GM18511 (cell line): ENCODE measurements around the gene RFX4.
"Not testable (repeated sequence)": the region's sequence is repeated elsewhere in the genome, so short reads cannot be mapped to it uniquely, and the experiment has no call there.

Experiments
- ATAC-seq: cut with Tn5 transposase; IDR thresholded peaks from one replicate; pipeline ENCODE4 v1.9.1; 2021; ENCODE audit warnings: mild to moderate bottlenecking, moderate library complexity; ENCODE audit not compliant: unreplicated experiment

Gene RFX4

DNA sequence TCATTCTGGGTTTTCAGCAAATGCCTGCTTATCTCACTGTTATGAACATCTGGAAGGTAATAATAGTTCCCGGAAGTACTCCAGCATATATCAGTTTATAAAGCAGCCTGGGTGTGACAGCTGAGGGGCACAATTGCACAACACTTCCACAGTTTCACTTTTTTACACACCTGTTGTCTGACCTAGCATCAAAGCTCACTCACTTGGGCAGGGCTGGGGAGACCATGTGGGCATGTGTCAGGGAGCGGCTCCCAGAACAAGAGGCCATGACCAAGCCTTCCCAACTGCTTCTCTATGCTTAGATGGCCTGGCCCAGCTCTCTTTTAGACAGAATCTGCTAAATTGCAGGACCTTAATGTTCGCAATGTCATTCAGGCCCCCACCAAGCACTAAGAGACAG lies 140.6 kb downstream of the RFX4 start:
- no peak for ATAC-seq

DNA sequence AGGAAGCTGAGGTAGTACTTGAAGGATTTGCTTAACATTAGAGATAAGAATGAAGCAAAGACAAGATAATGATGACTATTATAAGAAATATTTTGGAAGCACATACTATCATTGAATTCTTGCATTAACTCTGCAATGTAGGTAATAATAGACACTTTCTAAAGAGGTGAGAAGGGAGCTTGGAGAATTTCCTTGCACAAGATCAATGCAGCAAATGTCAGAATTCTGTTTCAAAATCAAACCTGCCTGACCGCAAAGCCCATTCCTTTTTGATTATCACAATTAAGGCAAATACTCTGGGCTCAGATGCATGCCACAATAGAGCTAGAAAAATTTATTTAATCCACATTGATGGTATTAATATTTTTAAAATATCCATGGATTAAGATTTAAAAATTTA lies 141.3 kb downstream of the RFX4 start:
- no peak for ATAC-seq

DNA sequence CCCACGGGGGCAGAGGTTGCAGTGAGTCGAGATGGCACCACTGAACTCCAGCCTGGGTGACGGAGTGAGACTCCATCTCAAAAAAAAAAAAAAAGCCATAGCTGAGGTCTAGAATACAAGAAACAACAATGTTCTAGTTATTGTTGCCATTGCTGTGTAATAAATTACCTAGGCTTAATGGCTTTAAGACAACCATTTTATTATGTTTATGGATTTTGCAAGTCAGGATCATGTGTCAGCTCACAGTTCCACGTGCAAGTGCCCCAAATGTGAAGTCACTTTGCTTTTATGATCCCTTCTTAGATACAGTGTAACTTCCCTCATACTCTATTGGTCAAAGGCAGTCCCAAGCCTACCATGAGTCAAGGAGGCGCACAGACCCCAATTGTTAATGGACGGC lies 142.1 kb downstream of the RFX4 start:
- ATAC-seq = no peak

DNA sequence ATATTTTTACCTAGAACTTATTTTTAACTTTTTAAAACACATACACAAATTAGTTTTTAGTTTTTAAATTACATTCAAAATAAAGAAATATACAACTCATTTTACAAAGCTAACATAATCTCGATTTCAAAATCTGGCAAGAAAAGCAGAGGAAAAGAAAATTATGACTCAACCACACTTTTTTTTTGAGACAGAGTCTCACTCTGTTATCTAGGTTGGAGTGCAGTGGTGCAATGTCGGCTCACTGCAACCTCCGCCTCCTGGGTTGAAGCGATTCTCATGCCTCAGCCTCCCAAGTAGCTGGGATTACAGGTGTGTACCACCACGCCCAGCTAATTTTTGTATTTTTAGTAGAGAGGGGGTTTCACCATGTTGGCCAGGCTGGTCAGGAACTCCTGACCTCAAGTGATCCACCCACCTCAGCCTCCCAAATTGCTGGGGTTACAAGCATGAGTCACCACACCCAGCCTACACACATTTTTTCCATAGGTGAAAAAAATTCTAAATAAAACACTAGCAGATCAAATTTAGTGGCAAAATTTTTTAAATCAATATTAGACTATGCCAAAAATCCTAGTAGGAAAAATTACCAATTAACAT lies 143.9 kb downstream of the RFX4 start:
- not testable (repeated sequence) for ATAC-seq

DNA sequence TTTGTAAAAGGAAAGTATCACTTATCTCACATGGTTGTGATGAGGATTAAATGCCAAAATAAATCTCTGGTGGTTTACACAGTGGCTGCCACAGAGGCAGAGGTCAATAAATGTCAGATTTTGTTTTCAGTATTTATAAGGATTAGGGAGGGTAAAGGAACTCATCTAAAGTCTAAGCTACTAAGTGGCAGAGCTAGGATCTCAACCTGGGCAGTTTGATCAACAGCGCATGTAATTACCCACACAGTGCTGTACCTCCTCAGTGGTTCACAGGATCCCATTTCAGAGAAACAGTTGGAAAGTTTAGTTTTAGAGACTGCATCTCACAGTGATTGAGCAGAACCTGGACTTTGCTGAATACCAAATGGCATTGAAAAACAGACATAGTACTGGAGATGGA lies 146.8 kb downstream of the RFX4 start:
- no peak for ATAC-seq

DNA sequence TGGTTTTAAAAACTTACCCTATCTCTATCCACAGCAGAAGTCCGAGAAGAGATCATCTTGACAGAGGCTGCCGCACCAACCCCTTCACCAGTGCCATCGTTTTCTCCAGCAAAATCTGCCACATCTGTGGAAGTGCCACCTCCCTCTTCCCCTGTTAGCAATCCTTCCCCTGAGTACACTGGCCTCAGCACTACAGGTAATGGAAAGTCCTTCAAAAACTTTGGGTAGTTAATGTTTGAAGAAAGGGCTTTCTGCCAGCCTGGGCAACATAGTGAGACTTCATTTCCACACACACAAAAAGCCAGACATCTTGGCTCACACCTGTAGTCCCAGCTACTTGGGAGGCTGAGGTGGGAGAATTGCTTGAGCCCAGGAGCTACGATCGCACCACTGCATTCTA lies 150.1 kb downstream of the RFX4 start:
- no peak for ATAC-seq

DNA sequence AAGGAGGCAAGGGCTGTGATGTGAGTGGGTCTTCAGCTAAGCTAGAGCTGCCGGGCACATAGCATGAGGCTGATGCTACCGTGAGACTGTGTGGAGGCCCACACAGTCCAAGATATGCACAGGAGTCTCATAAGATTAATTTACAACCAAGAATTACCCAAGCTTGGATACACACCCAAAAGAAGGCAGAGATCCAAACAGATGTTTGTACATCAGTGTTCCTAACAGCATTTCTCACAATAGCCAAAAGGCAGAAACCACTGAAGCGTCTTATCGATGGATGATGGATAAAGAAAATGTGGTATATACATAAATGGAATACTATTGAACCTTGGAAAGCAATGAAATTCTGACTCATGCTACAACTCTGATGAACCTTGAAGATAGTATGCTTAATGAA lies 150.9 kb downstream of the RFX4 start:
- no peak for ATAC-seq

DNA sequence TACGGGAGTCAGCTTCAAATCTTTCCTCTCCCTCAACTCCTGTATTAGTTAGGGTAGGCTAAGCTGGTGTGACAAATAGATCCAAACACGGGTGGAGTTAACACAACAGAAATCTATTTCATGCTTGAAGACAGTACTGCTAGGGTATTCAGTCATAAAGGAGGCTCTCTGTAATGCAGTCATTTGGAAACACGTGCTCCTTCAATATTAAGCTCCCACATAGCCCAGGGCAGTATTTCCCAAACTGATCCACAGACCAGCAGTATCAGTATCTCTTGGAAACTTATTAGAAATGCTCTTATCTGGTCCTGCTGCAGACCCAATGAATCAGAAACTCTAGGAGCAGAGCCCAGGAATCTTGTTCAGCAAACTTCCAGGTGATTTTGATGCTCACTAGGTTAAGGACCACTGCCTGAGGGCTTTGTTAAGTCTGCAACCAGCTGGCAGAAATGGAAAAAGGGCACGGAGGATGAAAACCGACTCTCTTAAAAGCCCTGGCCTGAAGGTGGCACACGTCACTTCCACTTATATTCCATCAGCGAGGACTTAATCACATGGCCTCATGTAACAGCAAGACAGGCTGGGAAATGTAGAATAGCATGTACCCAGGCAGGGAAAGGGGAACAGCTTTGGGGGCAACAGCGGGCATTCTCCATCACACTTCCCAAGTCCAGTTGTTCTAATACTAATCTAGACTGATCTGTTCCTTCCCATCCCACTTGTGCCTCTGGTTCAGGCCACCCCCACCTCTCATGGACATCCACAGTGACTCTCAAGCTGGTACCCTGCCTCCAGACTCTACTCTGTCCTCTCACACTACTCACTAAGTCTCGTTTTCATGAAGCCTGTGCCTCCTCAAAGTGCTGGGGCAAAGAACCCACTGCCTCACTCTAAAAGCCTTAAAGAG lies 153.5 kb downstream of the RFX4 start:
- ATAC-seq = no peak

DNA sequence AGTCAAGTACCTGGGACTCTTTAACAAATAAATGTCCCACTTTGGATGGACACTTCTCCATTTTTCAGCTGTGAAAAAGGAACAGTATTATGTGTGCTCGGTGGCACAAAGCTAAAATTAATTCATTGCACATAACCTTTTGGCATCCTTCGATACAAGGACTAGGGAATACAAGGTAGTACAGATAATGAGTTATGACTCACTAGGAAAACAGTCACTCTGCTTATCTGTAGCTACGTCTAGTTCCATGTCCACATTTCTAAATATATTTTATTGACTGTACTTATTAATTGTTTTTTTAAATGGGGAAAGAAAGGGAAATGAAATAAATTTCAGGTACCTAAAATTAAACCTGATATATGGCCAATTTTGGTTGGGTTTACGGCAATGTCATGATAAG lies 156.5 kb downstream of the RFX4 start:
- ATAC-seq = no peak

DNA sequence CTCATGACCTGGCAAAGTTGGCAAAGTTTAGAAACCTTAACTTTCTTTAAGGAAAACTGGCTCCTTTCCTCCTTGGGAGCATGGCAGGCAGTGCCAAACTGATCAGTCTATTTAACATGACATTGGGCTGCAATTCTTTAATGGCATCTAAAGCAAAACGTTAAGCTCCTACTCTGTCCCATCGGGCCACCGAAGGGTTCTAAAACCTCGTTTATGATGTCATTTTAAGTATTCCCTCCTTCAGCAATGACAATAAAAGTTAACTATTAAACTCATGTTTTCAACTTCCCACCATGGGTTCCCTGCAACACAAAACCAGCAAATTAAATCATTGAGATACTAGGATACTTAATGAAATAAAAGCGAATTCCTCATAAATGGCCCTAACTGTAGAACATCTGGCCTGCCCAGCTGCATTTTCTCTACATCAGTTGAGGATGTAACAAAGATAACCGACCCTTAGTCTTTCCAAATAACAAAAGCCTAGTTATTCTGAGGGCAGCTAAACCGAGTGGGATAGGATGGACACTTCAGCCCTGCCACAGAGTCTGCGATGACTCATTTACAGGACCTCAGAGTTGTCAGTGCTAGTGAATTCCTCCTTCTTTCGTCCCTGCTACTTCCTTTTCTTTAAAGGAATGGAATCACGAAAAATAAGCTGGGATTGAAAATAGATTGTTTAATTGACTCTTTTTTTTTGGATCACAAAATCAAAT lies 157.2 kb downstream of the RFX4 start:
- no peak for ATAC-seq

DNA sequence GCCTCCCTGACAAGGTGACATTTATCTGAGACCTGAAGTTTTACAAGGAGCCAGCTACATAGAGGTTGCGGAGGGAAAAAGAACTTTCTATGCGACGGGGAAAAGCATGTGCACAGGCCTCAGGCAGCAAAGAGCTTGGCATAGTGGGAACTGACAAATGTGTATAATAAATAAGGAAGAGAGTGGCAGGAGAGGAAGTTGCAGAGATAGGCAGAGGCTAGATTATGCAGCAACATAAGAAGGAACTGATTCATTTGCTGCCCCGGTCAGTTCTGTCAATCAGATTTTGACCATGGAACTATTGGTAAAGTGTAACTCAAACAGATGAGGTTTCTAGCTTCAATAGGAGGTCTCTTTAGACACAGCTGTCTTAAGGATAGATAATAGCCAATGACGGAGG lies 158.0 kb downstream of the RFX4 start:
- ATAC-seq = no peak

DNA sequence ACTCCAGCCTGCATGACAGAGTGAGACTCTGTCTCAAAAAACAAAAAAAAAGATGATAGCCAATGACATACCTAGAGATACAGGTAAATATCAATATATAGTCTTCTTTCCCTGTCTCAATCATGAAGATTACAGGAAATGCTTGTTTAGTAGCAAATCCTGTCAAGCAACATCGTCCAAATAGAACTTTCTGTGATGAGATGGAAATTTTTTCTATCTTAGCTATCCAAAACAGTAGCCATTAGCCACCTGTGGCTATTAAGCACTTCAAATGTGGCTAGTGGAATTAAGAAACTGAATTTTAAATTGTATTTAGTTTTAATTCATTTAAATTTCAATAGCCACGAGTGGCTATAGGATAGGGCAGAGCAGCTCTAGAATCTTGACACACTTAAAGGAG lies 158.4 kb downstream of the RFX4 start:
- no peak for ATAC-seq

DNA sequence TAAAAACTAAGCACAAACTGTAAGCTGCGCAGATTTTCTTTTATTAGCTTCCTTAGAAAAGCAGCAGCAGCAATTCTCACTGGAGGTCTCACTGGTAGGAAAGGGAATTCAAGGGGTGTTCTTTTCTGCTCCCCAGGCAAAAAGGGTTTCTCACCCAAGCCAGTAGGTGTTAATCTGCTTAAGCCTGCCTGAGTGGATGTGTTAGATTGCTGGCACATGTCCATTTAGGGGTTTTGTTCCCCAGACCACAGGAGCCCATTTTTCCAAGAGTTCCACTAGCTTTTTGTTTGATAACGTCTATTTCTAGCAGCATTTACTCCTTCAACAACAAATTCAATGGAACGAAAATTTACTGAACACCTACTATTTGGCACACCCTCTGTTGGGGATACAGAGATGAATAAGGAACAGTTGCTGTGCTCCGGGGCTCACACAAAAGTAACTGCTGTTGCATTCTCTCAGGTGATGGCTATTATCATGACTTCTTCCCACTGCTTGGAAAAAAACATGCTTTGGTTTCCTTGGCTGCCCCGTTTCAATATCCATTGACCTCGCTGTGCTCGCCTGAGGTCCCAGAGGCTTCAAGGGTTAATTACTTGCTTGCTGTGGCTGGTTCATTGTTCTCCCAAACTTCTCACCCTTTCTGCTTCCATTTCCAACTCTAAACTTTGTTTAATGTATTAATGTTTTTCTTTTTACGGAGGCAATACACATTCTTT lies 160.6 kb downstream of the RFX4 start:
- no peak for ATAC-seq

DNA sequence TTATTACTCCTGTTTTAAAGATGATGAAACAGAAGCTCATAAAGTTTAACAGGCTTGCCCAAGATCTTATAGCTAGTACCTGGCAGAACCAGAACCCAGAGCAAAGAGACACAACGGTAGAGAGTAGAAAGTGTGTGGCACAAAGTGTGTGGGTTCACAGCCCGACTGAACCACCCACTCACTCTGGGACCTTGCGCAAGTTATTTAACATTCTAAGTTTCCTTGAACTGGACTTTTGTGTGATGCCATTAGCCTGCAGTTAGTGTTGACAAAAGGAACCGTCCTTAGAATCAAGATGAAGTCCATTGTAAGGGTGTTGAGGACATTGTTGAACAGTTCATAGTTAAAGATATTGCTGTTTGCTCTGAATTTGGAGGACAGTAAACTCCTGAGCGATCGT lies 161.8 kb downstream of the RFX4 start:
- ATAC-seq = no peak

DNA sequence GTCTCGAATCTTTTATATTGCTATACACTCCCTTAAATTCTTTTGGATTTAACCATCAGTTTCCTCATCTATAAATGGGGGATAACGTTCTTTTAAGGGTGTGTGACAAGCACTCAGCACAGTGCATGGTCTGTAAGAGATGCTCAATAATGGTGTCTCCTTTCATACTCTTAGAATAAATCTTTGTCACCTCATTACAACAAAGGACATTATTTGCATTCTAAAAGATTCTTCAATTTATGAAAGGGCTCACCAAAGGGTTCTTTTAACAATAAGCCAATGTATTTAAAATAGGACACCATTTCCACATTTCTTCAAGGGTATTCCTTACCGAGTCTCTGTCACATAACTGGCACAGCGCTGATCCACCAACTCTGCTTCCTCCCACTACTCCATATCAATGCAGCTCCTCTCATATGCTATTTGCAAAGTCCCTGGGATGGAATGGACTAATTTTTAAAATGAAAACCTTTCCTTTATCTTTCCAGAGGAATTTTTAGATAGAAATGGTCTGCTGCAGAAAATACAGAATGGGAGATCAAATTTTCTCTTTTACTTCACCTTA lies 162.5 kb downstream of the RFX4 start:
- no peak for ATAC-seq

DNA sequence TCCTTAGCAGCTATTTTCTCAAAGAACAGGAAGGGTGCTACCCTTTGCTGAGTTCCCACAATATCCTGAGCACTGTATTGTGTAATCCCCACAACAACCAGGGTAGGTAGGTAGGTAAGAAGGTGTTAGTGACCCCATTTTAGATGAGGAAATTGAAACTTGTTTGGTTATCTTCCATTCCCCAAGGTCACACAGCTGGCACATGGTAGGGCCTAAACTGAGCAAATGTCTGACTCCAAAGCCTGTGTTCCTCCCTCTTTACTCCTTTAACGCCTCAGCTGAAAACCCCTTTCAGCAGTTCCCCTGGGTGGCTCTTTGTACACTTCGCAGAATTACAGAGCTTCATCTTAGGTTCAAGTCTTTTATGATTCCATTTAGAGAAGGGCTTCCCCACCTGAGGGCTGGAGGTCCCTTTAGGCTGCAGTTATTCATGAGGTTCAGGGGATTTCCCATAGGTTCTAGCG lies 165.2 kb downstream of the RFX4 start:
- no peak for ATAC-seq

DNA sequence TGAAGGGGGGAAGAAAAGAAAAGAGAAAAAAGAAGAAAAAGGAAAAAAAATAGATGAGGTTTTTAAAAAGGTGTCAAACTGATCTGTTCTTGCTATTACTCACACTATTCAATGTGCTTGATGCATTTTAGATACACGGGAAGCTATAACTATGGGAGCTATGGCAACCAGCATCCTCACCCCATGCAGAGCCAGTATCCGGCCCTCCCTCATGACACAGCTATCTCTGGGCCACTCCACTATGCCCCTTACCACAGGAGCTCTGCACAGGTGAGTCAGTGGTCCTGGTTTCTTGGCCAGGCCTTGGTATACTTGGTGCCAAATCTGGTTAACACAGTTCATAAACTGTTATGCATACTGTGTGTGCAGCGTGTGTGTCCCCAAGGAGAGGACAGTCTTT lies 167.7 kb downstream of the RFX4 start:
- no peak for ATAC-seq

DNA sequence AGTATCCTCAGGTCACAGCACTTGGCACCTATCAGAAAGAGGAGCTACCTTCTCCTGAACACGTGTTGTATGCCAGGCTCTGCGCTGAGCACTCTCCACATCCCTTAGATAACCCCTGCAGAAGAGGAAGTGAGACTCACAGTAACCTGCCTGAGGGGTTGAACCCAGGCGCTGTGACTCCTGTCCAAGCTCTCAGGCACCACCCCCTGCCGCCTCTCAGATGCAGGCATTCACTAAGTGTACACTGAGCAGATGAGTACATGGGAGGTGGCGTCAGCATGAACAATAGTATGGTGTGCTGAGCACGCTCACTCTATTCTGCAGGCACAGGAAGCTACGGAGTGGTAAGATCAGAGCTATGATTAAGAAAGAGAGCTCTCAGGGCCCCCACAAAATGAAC lies 170.7 kb downstream of the RFX4 start:
- peak; percentile 99 for ATAC-seq

DNA sequence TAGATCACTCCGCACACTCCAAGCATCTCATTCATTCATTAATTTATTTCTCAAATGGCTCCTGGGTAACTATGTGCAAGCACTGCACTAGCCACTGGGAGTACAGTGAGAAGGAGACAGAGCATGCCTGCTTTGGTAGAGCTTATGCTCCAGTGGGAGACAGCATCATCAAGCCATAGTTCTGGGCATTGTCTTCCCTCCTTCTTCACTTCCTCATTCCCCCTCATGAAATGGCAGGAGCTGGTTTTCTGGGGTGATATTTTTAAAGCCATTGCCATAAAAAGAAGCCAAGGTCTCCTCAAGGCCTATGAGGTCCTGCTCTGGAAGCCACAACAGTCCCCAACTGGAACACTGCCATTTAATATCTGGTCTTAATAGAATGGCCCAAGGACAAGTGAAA lies 171.5 kb downstream of the RFX4 start:
- ATAC-seq = no peak

DNA sequence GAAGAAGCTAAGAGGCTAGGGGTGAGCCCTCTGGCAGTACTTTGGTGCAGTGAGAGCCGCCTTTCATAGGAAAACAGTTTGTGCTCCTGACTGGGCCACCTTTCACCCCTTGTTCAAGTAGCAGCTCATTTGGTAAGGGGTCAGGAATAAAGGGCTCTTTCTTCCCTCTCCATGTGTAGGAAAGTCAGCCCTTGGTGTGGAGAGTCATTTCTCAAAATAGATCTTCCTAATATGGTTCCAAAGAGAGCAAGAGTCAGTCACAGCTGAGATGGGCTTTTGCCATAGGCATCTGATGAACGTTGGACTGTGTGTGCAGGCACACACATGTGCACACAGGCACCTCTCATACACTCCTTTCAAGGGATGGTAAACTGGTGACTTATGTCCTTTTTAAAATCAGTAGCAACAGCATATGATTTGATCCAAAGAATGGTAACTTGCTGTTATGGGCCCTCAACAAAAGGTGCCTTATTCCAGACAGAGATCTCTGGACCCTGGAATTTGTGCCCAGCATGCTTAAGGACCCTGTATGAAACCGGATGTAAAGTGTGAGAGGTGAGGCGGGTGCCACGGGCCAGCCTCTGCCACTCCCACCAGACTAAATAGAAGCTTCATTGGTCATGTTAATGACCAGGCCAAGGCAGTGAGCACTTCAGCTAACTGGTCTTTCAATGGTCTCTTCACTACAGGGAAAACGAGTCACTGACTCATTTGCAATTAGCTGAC lies 175.0 kb downstream of the RFX4 start:
- ATAC-seq = no peak
